ENCODE results near the gene GNL2. TPM values are rescaled to one million over a fixed set of nuclear protein-coding genes. Genes with fewer than 3 reads are reported as not detected.

GNL2 gene
- total and polyA plus RNA-seq, 9 of the 15 experiments (the other 6 are each of a cell fraction or from before 2014, with no cell fraction given), result 156 to 371 (median 263) TPM

- TF ChIP-seq BHLHE40 (IDR thresholded peaks at IDR 0.05; ENCODE audit: low read length) (peak; percentile 71), NR4A1 (CRISPR knock-in tag; IDR thresholded peaks at IDR 0.05) (no peak), NR4A1 (tag; IDR thresholded peaks at IDR 0.05) (no peak; the same call in 1 of the 2 replicates), SRSF1 (IDR thresholded peaks at IDR 0.05; ENCODE audit: low read depth, low read length) (no peak), IRF9 (tag; IDR thresholded peaks at IDR 0.05) (no peak), STAT5B (CRISPR knock-in tag; IDR thresholded peaks at IDR 0.05) (no peak), TBP (optimal IDR thresholded peaks at IDR 0.05; ENCODE audit: low read depth, low read length) (peak; percentile 89), ETV6 (IDR thresholded peaks at IDR 0.05; ENCODE audit: borderline replicate concordance in 1 of 2, low read depth in 2 of 2, low read length in 1 of 2) (no peak), ETV6 (CRISPR knock-in tag; IDR thresholded peaks at IDR 0.05; ENCODE audit: borderline replicate concordance) (0 out of 2 replicates have a peak, but pooled peaks have one; percentile 13), RREB1 (CRISPR knock-in tag; IDR thresholded peaks at IDR 0.05) (peak; percentile 50; the same call in 1 of the 2 replicates), HOMEZ (CRISPR knock-in tag; IDR thresholded peaks at IDR 0.05) (no peak), SRF (CRISPR knock-in tag; IDR thresholded peaks at IDR 0.05) (peak in 1 of 2 experiments; percentile 55; a peak in 1 of 4 replicates), POLR3A (IDR thresholded peaks at IDR 0.05; ENCODE audit: borderline replicate concordance, extremely low read depth, insufficient read depth, insufficient read length) (no peak), U2AF1 (optimal IDR thresholded peaks at IDR 0.05; ENCODE audit: low read depth, low read length) (no peak), ATF3 (IDR thresholded peaks at IDR 0.05) (peak; percentile 53; the same call in 1 of the 2 replicates), ATF3 (CRISPR knock-in tag; conservative IDR thresholded peaks at IDR 0.05) (0 out of 2 replicates have a peak, but pooled peaks have one; percentile 20)
These were observed at the start of gene GNL2 (continued) for GRCh38 chr1:37595440-37596181.
